Epithelial cell of esophagus (primary cell): ENCODE results near the gene SENP8.

Source experiments
- DNase-seq: peaks from one replicate; pipeline ENCODE4 v3.0.0; 2010; ENCODE audit warnings: low read depth
- H3K4me3 ChIP-seq: 2 replicates; pipeline ENCODE4 v1.5.1; 2011; ENCODE audit warnings: mild to moderate bottlenecking, low read length, control low read depth
- TF ChIP-seq, protein P1 (sequence below): IDR thresholded peaks from 2 replicates; pipeline ENCODE4 v1.5.1; 2011; ENCODE audit warnings: low read depth, mild to moderate bottlenecking, low read length, control low read depth, inconsistent platforms; ENCODE audit not compliant: insufficient read depth; ENCODE audit errors: missing control alignments

Gene SENP8

DNA sequence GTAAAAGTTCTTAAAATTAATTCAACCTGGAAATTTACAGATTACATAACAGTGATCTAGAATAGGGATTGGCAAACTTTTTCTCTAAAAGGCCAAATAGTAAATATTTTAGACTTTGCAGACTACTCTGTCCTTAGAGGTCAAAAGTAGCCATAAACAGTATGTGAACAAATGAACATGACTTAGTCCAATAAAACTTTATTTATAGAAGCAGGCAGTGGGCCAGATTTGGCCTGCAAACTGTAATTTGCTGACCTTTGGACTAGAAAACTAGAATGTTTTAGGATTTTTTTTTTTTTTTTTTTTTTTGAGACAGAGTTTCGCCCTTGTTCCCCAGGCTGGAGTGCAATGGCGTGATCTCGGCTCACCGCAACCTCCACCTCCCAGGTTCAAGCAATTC lies 12.1 kb downstream of the SENP8 start:
- TF ChIP-seq, protein P1, sequence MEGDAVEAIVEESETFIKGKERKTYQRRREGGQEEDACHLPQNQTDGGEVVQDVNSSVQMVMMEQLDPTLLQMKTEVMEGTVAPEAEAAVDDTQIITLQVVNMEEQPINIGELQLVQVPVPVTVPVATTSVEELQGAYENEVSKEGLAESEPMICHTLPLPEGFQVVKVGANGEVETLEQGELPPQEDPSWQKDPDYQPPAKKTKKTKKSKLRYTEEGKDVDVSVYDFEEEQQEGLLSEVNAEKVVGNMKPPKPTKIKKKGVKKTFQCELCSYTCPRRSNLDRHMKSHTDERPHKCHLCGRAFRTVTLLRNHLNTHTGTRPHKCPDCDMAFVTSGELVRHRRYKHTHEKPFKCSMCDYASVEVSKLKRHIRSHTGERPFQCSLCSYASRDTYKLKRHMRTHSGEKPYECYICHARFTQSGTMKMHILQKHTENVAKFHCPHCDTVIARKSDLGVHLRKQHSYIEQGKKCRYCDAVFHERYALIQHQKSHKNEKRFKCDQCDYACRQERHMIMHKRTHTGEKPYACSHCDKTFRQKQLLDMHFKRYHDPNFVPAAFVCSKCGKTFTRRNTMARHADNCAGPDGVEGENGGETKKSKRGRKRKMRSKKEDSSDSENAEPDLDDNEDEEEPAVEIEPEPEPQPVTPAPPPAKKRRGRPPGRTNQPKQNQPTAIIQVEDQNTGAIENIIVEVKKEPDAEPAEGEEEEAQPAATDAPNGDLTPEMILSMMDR, result no peak
- no peak for DNase-seq
- H3K4me3 ChIP-seq, result no peak overlapping the region

DNA sequence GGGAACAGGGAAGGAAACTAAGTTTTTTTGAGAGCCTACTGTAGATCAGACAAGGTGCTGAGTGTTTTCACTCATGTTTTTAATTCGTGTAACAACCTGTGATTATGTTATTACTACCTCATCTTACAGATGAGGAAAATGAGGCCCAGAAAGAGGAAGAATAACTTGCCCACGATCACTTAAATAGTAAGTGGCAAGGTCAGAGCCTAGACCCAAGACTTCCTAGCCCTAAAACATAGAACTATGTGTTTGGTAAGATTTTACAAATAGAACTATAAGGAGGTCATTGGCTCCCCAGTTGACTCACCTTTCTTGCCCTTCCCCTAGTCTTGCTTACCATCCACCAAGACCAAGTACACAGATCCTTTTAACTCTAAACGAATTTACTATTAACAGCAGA lies 13.7 kb downstream of the SENP8 start:
- H3K4me3 ChIP-seq, result no peak overlapping the region
- TF ChIP-seq, protein P1, result no peak
- DNase-seq, result no peak

DNA sequence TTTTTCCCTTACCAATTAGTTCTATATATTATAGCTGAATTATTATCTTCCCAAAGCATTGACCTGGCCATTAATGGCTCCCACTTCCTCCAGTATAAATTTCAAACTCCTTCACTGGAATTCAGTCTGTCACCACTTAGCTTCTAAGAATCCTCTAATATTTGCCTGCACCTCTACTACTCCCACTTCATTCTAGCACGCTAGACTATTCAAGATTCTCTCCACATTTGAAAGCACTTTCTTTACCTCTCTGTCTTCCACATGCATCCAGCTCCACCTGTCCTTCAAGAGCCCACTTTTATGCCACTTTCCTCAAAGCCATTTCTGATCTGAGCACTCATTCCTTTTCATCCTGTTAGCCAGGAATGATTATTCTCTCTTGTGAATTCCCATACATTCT lies 15.0 kb downstream of the SENP8 start:
- no peak for DNase-seq
- TF ChIP-seq, protein P1, result no peak
- no peak overlapping the region for H3K4me3 ChIP-seq

DNA sequence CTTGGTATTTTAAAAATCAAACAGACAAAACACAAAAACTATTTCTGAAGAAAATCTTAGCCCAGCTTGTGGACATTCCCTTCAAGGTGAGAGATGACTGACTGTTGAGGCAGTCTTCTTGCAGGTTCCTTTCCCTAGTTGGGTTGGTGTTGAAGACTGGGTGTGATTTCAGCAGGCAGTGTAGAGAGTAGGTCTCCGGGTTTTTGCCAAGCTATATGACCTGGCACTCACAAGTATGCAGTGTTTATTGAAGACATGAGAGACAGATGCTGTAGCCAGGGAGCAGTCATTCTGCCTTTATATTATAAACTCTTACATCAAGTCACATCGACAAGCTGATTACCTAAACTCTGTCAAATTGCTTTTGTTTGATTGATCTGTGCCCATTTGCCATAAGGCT lies 17.5 kb downstream of the SENP8 start:
- DNase-seq, result no peak
- no peak overlapping the region for H3K4me3 ChIP-seq
- TF ChIP-seq, protein P1, result no peak

DNA sequence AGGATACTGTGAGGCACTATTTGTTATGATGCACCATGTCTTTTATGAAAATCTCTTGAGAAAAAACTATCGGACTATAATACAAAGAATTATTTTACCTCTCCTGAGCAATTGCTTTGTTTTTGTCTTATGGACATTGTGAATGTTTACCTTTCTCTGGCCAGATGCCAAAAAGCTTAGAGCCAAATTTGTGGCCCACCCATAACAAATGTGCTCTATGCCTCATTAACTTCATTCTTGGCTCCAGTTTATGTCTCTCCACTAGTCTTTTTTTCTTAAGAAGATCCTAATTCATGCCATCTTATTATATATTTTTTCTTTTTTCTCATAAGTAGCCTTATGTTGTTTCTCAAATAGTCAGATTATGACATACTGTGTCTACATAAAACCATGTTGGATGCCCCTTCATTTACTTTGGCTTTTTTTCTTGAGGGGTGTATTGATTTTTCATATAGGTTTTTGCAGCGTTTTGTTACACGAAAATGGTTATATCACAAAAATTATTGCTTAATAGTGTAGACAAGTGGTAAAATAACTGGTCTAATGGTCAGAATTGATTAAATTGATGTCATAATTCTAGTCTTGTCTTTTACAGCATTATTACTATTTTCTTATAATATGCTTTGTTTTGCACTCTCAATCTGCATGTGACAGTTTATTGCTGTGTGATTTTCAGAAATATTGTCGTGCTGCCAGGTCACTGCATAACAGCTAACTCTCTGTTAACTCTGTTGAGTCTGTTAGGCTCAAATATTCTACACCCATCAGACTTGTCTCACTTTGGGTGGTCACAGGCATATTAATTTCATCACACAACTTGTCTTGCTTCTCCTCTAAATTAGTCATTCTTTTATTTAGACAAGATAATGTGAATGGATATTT lies 18.2 kb downstream of the SENP8 start:
- TF ChIP-seq, protein P1, result no peak
- no peak overlapping the region for H3K4me3 ChIP-seq
- no peak for DNase-seq

DNA sequence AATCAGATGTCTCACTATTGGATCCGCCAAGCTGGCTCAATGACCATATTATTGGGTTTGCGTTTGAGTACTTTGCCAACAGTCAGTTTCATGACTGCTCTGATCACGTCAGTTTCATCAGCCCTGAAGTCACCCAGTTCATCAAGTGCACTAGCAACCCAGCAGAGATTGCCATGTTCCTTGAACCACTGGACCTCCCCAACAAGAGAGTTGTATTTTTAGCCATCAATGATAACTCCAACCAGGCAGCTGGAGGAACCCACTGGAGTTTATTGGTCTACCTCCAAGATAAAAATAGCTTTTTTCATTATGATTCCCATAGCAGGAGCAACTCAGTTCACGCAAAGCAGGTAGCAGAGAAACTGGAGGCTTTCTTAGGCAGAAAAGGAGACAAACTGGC lies 21.5 kb downstream of the SENP8 start:
- TF ChIP-seq, protein P1, result no peak
- DNase-seq, result no peak
- no peak overlapping the region for H3K4me3 ChIP-seq

DNA sequence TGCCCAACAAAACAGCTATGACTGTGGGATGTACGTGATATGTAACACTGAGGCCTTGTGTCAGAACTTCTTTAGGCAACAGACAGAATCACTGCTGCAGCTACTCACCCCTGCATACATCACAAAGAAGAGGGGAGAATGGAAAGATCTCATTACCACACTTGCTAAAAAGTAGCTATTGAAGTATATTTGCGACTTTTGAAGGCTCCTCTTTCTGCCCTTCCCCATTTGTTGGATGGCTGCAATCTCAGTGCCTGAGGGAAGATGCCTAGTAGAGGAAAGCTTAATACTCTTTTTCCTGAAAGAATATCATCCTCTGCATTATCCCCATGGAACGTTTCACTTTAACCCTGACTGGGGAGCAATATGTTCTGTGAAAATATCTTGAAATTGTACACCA lies 21.9 kb downstream of the SENP8 start:
- no peak overlapping the region for H3K4me3 ChIP-seq
- TF ChIP-seq, protein P1, result no peak

More for the DNA sequence above, 21.9 kb downstream of the SENP8 start:
- no peak for DNase-seq
